HepG2 (cell line): ENCODE measurements around the gene TAS1R3. TPM values are rescaled to one million over a fixed set of nuclear protein-coding genes. Genes with fewer than 3 reads are reported as not detected.

Source experiments
- ATAC-seq: fragments of 200-7000 bp; cut with Tn5 transposase; 3 replicates; pipeline ENCODE4 v1.9.1; 2020; ENCODE audit warnings: mild to moderate bottlenecking, moderate library complexity
- BruUV-seq: library from RNA; stranded (reverse); fragments of 400-500 nt; replicated peaks from 2 replicates; lab custom pipeline; 2021; lab: Mats Ljungman, UMichigan
- CTCF ChIA-PET: fragments of 300-600 bp; formaldehyde crosslinking; extraction: SDS; loops from one replicate; lab custom pipeline; 2021; ENCODE audit warnings: low total read pairs, inconsistent platforms, low intra/inter-chr PET ratio; lab: Yijun Ruan, JAX
- POLR2A ChIA-PET: fragments of 350-600 bp; sonication (Branson Sonifier 250); formaldehyde crosslinking; loops from one replicate; lab custom pipeline; 2020; ENCODE audit warnings: antibody characterized with exemption, inconsistent platforms; lab: Yijun Ruan, JAX
- DNase-seq: peaks from one replicate; pipeline ENCODE4 v3.0.0-alpha.2; 2015; ENCODE audit warnings: low spot score
- FAIRE-seq: peaks from 3 replicates; lab custom pipeline; 2011; peaks lifted over from hg19 to GRCh38; lab: Jason Lieb, UNC
- H2AFZ ChIP-seq: one replicate; pipeline ENCODE4 v1.6.1; 2011; ENCODE audit warnings: low read length, inconsistent platforms
- H3K27ac ChIP-seq: fragments of 300-600 bp; 3 replicates; pipeline ENCODE4 v1.8.0; 2011; ENCODE audit warnings: mixed run types, mild to moderate bottlenecking, mixed read lengths, low read length, inconsistent platforms; ENCODE audit not compliant: insufficient read depth; ENCODE audit errors: extremely low read length
- H3K27me3 ChIP-seq, 2 experiments: fragments of 200-600 bp in 1 of 2; 2 replicates in 1 of 2; 3 replicates in 1 of 2; pipeline versions ENCODE4 v1.6.0 to v1.8.0; 2011; ENCODE audit warnings: low read length in 2 of 2, mild to moderate bottlenecking in 2 of 2, moderate library complexity in 2 of 2, inconsistent platforms in 1 of 2; ENCODE audit not compliant: insufficient read depth in 2 of 2, control insufficient read depth in 1 of 2
- H3K36me3 ChIP-seq, 2 experiments: fragments of 200-600 bp in 1 of 2; replicated peaks in 1 of 2; 2 replicates in 1 of 2; 3 replicates in 1 of 2; pipeline versions ENCODE4 v1.5.1 to v1.8.0; 2011; ENCODE audit warnings: low read length in 2 of 2, inconsistent platforms in 1 of 2; ENCODE audit not compliant: insufficient read depth in 2 of 2, control insufficient read depth in 1 of 2
- H3K4me1 ChIP-seq: 2 replicates; pipeline ENCODE4 v1.5.1; 2012; ENCODE audit warnings: low read length, inconsistent platforms; ENCODE audit not compliant: insufficient read depth
- H3K4me2 ChIP-seq: 2 replicates; pipeline ENCODE4 v1.6.0; 2011; ENCODE audit warnings: low read depth, low read length, inconsistent platforms
- H3K4me3 ChIP-seq, 3 experiments: fragments of 200-600 bp in 1 of 3; sonication (generic), shearing (Covaris generic) in 1 of 3; replicated peaks in 1 of 3; 2 replicates each; pipeline ENCODE4 v1.5.1; 2011 to 2016; ENCODE audit warnings: low read length in 3 of 3, inconsistent platforms in 2 of 3, low read depth in 2 of 3, mild to moderate bottlenecking in 2 of 3, control low read depth in 1 of 3, mixed read lengths in 1 of 3; ENCODE audit not compliant: insufficient read depth in 1 of 3
- H3K79me2 ChIP-seq: one replicate; pipeline ENCODE4 v1.6.1; 2011; ENCODE audit warnings: low read length, inconsistent platforms; ENCODE audit not compliant: insufficient read depth
- H3K9ac ChIP-seq: 2 replicates; pipeline ENCODE4 v1.6.0; 2011; ENCODE audit warnings: mild to moderate bottlenecking, low read depth, low read length, inconsistent platforms; ENCODE audit not compliant: insufficient read depth
- H3K9me3 ChIP-seq: 2 replicates; pipeline ENCODE4 v1.5.1; 2012; ENCODE audit warnings: mild to moderate bottlenecking, low read length
- H4K20me1 ChIP-seq: 2 replicates; pipeline ENCODE4 v1.6.0; 2011; ENCODE audit warnings: inconsistent platforms, mild to moderate bottlenecking, low read length, moderate library complexity; ENCODE audit not compliant: insufficient read depth
- NCOA2 ChIP-seq: sonication (generic); formaldehyde crosslinking; IDR thresholded peaks from 2 replicates; pipeline ENCODE4 v1.8.0; 2022; ENCODE audit warnings: inconsistent platforms
- NR3C1 ChIP-seq: sonication (generic); formaldehyde crosslinking; IDR thresholded peaks from 2 replicates; pipeline ENCODE4 v1.4.0; 2020; ENCODE audit warnings: missing genetic modification reagents
- SMAD1 ChIP-seq: sonication (generic); formaldehyde crosslinking; IDR thresholded peaks from 2 replicates; pipeline ENCODE4 v1.4.0; 2020; ENCODE audit warnings: missing genetic modification reagents, low read depth, mild to moderate bottlenecking, borderline replicate concordance
- YEATS2 ChIP-seq: sonication (generic); formaldehyde crosslinking; IDR thresholded peaks from 2 replicates; pipeline ENCODE4 v1.4.0; 2020; ENCODE audit warnings: missing genetic modification reagents, borderline replicate concordance
- ZNF552 ChIP-seq: sonication (generic); formaldehyde crosslinking; IDR thresholded peaks from 2 replicates; pipeline ENCODE4 v1.9.0; 2022; ENCODE audit warnings: missing genetic modification reagents, mild to moderate bottlenecking, borderline replicate concordance
- WGBS: methylation state at CpG from one replicate; pipeline ENCODE4 v1.1.6; 2017; ENCODE audit warnings: low lambda C conversion rate; 5-methylcytosine and 5-hydroxymethylcytosine counted together
- in situ Hi-C: cut with HindIII; loops from 2 replicates; pipeline ENCODE4 v1.10.0; 2017; ENCODE audit warnings: low pct_unique_long_range_greater_than_20kb; ENCODE audit not compliant: extremely low pct_ligation_motif_present
- intact Hi-C: fragments of 100-400 bp; cut with micrococcal nuclease; formaldehyde crosslinking; loops from one replicate; pipeline ENCODE4 v1.10.0; 2022; ENCODE audit not compliant: unreplicated experiment
- polyA plus RNA-seq, 8 experiments: library from polyadenylated mRNA; depleted of rRNA in 3 of 8; stranded (reverse) in 7 of 8; unstranded in 1 of 8; fragments of >200 nt; fragmentation: Illumina TruSeq in 4 of 8; extraction: Trizol in 4 of 8; gene quantifications; 2 replicates each; pipeline versions ENCODE4 v1.2.1 to v1.2.3, GENCODE V29; 2011 to 2016; ENCODE audit warnings: low read depth in 4 of 8, missing spikeins in 1 of 8, mixed read lengths in 1 of 8; ENCODE audit not compliant: insufficient read depth in 1 of 8
- total RNA-seq, 5 experiments: library from RNA; depleted of rRNA; stranded (reverse); fragments of >200 nt; fragmentation: Illumina TruSeq; extraction: Trizol; gene quantifications; 2 replicates each; pipeline ENCODE4 v1.2.3, GENCODE V29; 2016; ENCODE audit warnings: low read depth in 1 of 5
- TF ChIP-seq, protein P1 (sequence below): sonication (generic); formaldehyde crosslinking; IDR thresholded peaks from 2 replicates; pipeline ENCODE4 v1.4.0; 2020; ENCODE audit warnings: mild to moderate bottlenecking, missing genetic modification reagents
- TF ChIP-seq, protein P2 (sequence below): sonication (generic); formaldehyde crosslinking; IDR thresholded peaks from 2 replicates; pipeline ENCODE4 v1.4.0; 2020; ENCODE audit warnings: mild to moderate bottlenecking, low read depth, missing genetic modification reagents

TAS1R3 gene
- total and polyA plus RNA-seq, 2 of the 13 experiments (the other 11 are each of a cell fraction or from before 2014, with no cell fraction given) = 0.13 to 0.15 TPM

DNA sequence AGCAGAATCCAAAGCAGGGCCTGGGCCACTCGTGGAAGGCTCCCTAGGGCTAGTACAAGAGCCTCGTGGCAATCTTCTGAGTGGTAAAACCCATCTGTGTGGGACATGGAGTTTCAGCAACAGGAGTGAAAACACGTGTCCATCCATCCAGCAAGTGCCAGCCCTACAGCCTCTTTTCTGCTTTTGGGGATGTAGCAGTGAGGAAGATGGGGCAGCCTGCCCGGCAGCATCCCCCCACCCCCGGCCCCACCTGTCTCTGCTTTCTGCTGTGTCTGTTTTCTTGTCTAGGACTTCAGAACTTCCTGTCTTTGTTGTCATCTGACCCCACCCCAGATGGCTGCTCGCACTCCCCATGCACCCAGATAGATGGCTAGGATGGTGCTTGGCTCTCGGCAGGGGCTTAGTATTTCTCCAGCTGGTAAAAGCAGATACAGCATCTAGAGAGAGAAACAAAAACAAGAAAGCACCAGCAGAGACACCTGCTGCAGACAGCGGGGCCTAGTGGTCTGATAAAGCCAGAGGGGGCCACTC lies 4.9 kb upstream of the TAS1R3 start:
- peaks cover 2 to 3% of the 10 kb centered on the region in 2 experiments; a peak in 2 of 5 replicates for H3K36me3 ChIP-seq
- in situ Hi-C loops = no loop called here
- no peak for TF ChIP-seq YEATS2 (CRISPR knock-in tag)
- peak overlapping the region; percentile 68 to 96 (median 95); a peak in 4 of 6 replicates for H3K4me3 ChIP-seq
- ChIA-PET POLR2A (interaction anchor here (1.1 to 1.4 kb wide), 2 partner anchors 17 to 22 kb away, joined by 4 read pairs; no protein-coding TSS in a partner anchor), CTCF (no interaction called here)
- DNase-seq (no peak), FAIRE-seq (no peak), ATAC-seq (no peak)
- H3K27ac ChIP-seq = peak overlapping the region; percentile 77
- H4K20me1 ChIP-seq = peaks cover 5% of the 10 kb centered on the region; the same call in 1 of the 2 replicates
- peak overlapping the region; percentile 90 for H3K9ac ChIP-seq
- H3K79me2 ChIP-seq = peaks cover 42% of the 10 kb centered on the region
- no peak overlapping the region for H2AFZ ChIP-seq
- H3K4me2 ChIP-seq = peak overlapping the region; percentile 98
- no peaks in the 10 kb centered on the region for H3K27me3 ChIP-seq
- H3K4me1 ChIP-seq = peaks cover 37% of the 10 kb centered on the region
- BruUV-seq = no TSS peak
- 89% methylated on average over 6 of the region's 8 CpGs for WGBS
- no peaks in the 10 kb centered on the region for H3K9me3 ChIP-seq
- intact Hi-C loops = no loop called here

DNA sequence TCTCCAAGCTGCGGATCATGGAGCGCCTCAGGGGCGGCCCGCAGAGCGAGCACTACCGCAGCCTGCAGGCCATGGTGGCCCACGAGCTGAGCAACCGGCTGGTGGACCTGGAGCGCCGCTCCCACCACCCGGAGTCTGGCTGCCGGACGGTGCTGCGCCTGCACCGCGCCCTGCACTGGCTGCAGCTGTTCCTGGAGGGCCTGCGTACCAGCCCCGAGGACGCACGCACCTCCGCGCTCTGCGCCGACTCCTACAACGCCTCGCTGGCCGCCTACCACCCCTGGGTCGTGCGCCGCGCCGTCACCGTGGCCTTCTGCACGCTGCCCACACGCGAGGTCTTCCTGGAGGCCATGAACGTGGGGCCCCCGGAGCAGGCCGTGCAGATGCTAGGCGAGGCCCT lies 3.8 kb upstream of the TAS1R3 start:
- no peaks in the 10 kb centered on the region for H3K9me3 ChIP-seq
- 89% methylated on average over 23 of the region's 40 CpGs for WGBS
- POLR2A ChIA-PET = interaction anchor here (1.1 kb wide), 1 partner anchor 21 kb away, joined by 4 read pairs; no protein-coding TSS in a partner anchor
- H3K4me3 ChIP-seq = no peak overlapping the region
- peaks cover 31% of the 10 kb centered on the region for H3K79me2 ChIP-seq
- no peak overlapping the region for H3K27ac ChIP-seq
- no peak overlapping the region for H3K4me2 ChIP-seq
- H3K4me1 ChIP-seq = peaks cover 47% of the 10 kb centered on the region
- H3K9ac ChIP-seq = no peak overlapping the region
- intact Hi-C loops = no loop called here
- no TSS peak for BruUV-seq
- 0 out of 2 replicates have a peak, but pooled peaks cover 5% of the 10 kb centered on the region for H4K20me1 ChIP-seq
- H3K27me3 ChIP-seq = 0 out of 5 replicates have a peak, but pooled peaks cover 0 to 4% of the 10 kb centered on the region in 2 experiments
- CTCF ChIA-PET = no interaction called here
- DNase-seq (no peak), FAIRE-seq (no peak), ATAC-seq (no peak)
- peaks cover 0 to 3% of the 10 kb centered on the region in 2 experiments; a peak in 1 of 5 replicates for H3K36me3 ChIP-seq
- in situ Hi-C loops = no loop called here
- no peak overlapping the region for H2AFZ ChIP-seq
- TF ChIP-seq, protein P1, sequence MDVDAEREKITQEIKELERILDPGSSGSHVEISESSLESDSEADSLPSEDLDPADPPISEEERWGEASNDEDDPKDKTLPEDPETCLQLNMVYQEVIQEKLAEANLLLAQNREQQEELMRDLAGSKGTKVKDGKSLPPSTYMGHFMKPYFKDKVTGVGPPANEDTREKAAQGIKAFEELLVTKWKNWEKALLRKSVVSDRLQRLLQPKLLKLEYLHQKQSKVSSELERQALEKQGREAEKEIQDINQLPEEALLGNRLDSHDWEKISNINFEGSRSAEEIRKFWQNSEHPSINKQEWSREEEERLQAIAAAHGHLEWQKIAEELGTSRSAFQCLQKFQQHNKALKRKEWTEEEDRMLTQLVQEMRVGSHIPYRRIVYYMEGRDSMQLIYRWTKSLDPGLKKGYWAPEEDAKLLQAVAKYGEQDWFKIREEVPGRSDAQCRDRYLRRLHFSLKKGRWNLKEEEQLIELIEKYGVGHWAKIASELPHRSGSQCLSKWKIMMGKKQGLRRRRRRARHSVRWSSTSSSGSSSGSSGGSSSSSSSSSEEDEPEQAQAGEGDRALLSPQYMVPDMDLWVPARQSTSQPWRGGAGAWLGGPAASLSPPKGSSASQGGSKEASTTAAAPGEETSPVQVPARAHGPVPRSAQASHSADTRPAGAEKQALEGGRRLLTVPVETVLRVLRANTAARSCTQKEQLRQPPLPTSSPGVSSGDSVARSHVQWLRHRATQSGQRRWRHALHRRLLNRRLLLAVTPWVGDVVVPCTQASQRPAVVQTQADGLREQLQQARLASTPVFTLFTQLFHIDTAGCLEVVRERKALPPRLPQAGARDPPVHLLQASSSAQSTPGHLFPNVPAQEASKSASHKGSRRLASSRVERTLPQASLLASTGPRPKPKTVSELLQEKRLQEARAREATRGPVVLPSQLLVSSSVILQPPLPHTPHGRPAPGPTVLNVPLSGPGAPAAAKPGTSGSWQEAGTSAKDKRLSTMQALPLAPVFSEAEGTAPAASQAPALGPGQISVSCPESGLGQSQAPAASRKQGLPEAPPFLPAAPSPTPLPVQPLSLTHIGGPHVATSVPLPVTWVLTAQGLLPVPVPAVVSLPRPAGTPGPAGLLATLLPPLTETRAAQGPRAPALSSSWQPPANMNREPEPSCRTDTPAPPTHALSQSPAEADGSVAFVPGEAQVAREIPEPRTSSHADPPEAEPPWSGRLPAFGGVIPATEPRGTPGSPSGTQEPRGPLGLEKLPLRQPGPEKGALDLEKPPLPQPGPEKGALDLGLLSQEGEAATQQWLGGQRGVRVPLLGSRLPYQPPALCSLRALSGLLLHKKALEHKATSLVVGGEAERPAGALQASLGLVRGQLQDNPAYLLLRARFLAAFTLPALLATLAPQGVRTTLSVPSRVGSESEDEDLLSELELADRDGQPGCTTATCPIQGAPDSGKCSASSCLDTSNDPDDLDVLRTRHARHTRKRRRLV (CRISPR knock-in tag) = no peak
- TF ChIP-seq NR3C1 (CRISPR knock-in tag) = no peak
- no peak for TF ChIP-seq NCOA2
- TF ChIP-seq, protein P2, sequence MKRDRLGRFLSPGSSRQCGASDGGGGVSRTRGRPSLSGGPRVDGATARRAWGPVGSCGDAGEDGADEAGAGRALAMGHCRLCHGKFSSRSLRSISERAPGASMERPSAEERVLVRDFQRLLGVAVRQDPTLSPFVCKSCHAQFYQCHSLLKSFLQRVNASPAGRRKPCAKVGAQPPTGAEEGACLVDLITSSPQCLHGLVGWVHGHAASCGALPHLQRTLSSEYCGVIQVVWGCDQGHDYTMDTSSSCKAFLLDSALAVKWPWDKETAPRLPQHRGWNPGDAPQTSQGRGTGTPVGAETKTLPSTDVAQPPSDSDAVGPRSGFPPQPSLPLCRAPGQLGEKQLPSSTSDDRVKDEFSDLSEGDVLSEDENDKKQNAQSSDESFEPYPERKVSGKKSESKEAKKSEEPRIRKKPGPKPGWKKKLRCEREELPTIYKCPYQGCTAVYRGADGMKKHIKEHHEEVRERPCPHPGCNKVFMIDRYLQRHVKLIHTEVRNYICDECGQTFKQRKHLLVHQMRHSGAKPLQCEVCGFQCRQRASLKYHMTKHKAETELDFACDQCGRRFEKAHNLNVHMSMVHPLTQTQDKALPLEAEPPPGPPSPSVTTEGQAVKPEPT (CRISPR knock-in tag) = no peak
- TF ChIP-seq SMAD1 (CRISPR knock-in tag) = no peak
- TF ChIP-seq ZNF552 (CRISPR knock-in tag) = no peak
